ENCODE measurements around the gene ERAS. TPM values are rescaled to one million over a fixed set of nuclear protein-coding genes. Genes with fewer than 3 reads are reported as not detected.

Gene ERAS
- total RNA-seq, 4 donors from 2014 or later, result not detected

Other genes with a start within 250 kb of the ERAS start
- 100 to 1,000 TPM in 3 of 4 donors, 10 to 100 TPM in 1; 87.8 to 143 (median 121) TPM for gene WDR13, start 229.0 kb upstream of the ERAS start, total RNA-seq
- 1 to 10 TPM; 1.3 to 4.1 (median 3.2) TPM for gene WAS, start 142.7 kb upstream of the ERAS start, total RNA-seq
- gene SUV39H1, start 129.8 kb upstream of the ERAS start, total RNA-seq, result 10 to 100 TPM in 1 of 4 donors, 1 to 10 TPM in 3; 6.7 to 15.0 (median 9.2) TPM
- gene GLOD5, start 64.8 kb upstream of the ERAS start, total RNA-seq, result not detected
- not detected for gene GATA1, start 39.9 kb upstream of the ERAS start, total RNA-seq
- gene HDAC6, start 24.4 kb upstream of the ERAS start, total RNA-seq, result 10 to 100 TPM; 55.3 to 90.2 (median 67.9) TPM
- gene PCSK1N, start 9.1 kb downstream of the ERAS start, total RNA-seq, result 10 to 100 TPM in 2 of 4 donors, 1 to 10 TPM in 2; 2.9 to 16.7 (median 8.5) TPM
- gene TIMM17B, start 71.3 kb downstream of the ERAS start, total RNA-seq, result 10 to 100 TPM; 37.1 to 46.2 (median 42.2) TPM
- 10 to 100 TPM; 68.0 to 88.6 (median 73.6) TPM for gene PQBP1, start 71.4 kb downstream of the ERAS start, total RNA-seq
- 10 to 100 TPM; 14.0 to 27.9 (median 25.4) TPM for gene SLC35A2, start 85.1 kb downstream of the ERAS start, total RNA-seq
- gene PIM2, start 92.5 kb downstream of the ERAS start, total RNA-seq, result 10 to 100 TPM in 1 of 4 donors, 1 to 10 TPM in 3; 5.2 to 10.3 (median 8.3) TPM
- gene OTUD5, start 131.1 kb downstream of the ERAS start, total RNA-seq, result 10 to 100 TPM; 47.2 to 66.8 (median 53.6) TPM
- gene KCND1, start 145.3 kb downstream of the ERAS start, total RNA-seq, result under 1 TPM; 0.08 to 0.72 (median 0.33) TPM
- gene GRIPAP1, start 175.8 kb downstream of the ERAS start, total RNA-seq, result 10 to 100 TPM; 30.0 to 43.7 (median 32.4) TPM
- 10 to 100 TPM; 37.1 to 55.9 (median 53.6) TPM for gene TFE3, start 216.8 kb downstream of the ERAS start, total RNA-seq
- gene CCDC120, start 232.5 kb downstream of the ERAS start, total RNA-seq, result 10 to 100 TPM; 33.7 to 51.9 (median 36.0) TPM
- gene PRAF2, start 247.5 kb downstream of the ERAS start, total RNA-seq, result 10 to 100 TPM in 1 of 4 donors, 1 to 10 TPM in 3; 6.2 to 11.2 (median 7.7) TPM